Measurements from ENCODE around the gene UBR4.

Gene UBR4

GRCh38 chr1:19206947-19207346 is 3.1 kb downstream of the UBR4 start:
- no peak overlapping the region for H3K4me3 ChIP-seq
- peak overlapping the region; percentile 4; the same call in 1 of the 2 replicates for H3K4me2 ChIP-seq
- peaks cover 88% of the 10 kb centered on the region for H4K20me1 ChIP-seq
- H3K27me3 ChIP-seq, result no peaks in the 10 kb centered on the region
- no peak overlapping the region for H3K9ac ChIP-seq
- H3K27ac ChIP-seq, result no peak overlapping the region
- H3K9me3 ChIP-seq, result no peaks in the 10 kb centered on the region
- H3K36me3 ChIP-seq, result peaks cover 20% of the 10 kb centered on the region
- no peak for TF ChIP-seq Cebpa-rat (IDR thresholded peaks at IDR 0.05)
- H3K4me1 ChIP-seq, result peaks cover 35% of the 10 kb centered on the region

DNA sequence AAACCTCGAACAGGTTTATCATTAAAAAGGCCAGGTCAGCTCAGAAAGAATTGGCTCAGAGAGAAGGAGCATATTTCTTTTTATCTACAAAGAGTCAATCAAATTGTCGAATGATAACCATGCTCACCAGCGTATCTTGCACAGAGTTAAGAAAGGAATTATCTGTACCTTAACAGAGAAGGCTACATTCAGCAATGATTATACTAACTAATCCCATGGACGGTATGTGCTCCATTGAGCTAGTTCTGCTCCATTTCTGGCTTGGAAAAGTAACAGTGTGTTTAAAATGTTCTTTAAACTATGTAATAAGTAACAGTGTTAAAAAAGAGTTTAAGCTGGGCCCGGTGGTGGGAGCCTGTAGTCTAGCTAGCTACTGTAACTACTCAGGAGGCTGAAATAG is 4.2 kb downstream of the UBR4 start:
- Histone ChIP-seq H3K9ac (no peak overlapping the region), H3K4me2 (no peak overlapping the region), H3K9me3 (no peaks in the 10 kb centered on the region), H4K20me1 (peaks cover 91% of the 10 kb centered on the region), H3K36me3 (peaks cover 31% of the 10 kb centered on the region), H3K4me1 (peaks cover 24% of the 10 kb centered on the region), H3K4me3 (no peak overlapping the region), H3K27me3 (no peaks in the 10 kb centered on the region), H3K27ac (no peak overlapping the region)
- TF ChIP-seq Cebpa-rat (IDR thresholded peaks at IDR 0.05), result no peak

DNA sequence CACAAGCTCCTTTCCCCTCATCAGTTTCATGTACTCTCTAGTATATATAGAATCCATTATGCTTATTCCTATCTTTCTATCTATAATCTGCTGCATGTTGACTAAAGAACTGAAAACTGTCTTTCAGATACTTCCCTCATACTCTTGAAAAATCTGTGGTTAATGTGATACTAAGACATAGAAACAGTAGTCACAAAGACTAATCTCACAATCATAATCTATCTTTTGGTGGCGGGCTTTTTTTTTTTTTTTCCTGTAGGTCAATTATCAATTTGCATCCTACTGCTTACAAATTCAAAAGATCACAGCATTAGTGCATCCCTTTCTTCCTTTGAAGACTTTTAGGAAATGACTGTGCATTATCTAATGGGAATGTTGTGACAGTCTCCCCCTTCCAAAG is 4.7 kb downstream of the UBR4 start:
- no peaks in the 10 kb centered on the region for H3K27me3 ChIP-seq
- peaks cover 35% of the 10 kb centered on the region for H3K36me3 ChIP-seq
- H3K4me2 ChIP-seq, result no peak overlapping the region
- H3K27ac ChIP-seq, result no peak overlapping the region
- H4K20me1 ChIP-seq, result peaks cover 95% of the 10 kb centered on the region
- H3K9me3 ChIP-seq, result no peaks in the 10 kb centered on the region
- no peak for TF ChIP-seq Cebpa-rat (IDR thresholded peaks at IDR 0.05)
- no peak overlapping the region for H3K4me3 ChIP-seq
- H3K4me1 ChIP-seq, result peaks cover 23% of the 10 kb centered on the region
- no peak overlapping the region for H3K9ac ChIP-seq

GRCh38 chr1:19204446-19205266 is 5.4 kb downstream of the UBR4 start:
- Histone ChIP-seq H3K27ac (no peak overlapping the region), H3K27me3 (no peaks in the 10 kb centered on the region), H3K9ac (no peak overlapping the region), H3K4me3 (no peak overlapping the region), H3K36me3 (peaks cover 43% of the 10 kb centered on the region), H3K9me3 (no peaks in the 10 kb centered on the region), H3K4me1 (peaks cover 23% of the 10 kb centered on the region), H4K20me1 (peaks cover 100% of the 10 kb centered on the region), H3K4me2 (no peak overlapping the region)
- TF ChIP-seq Cebpa-rat (IDR thresholded peaks at IDR 0.05), result no peak

DNA sequence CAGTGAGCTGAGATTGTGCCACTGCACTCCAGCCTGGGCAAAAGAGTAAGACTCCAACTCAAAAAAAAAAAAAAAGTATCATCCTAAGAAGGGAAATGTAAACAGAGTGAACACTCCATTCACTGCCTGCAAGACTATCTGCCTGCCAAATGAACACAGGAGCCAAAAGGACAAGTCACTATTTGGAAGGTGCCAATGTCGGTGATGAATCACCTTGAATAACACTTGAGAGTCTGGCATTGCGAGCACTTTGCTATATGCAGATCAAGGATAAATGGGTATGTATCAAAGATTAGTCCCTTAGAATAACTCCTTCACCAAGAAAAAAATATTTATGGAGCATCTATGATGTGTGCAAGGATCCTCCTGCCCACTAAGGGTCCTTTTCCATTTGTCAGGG is 6.6 kb downstream of the UBR4 start:
- H3K4me1 ChIP-seq, result peaks cover 16% of the 10 kb centered on the region
- no peaks in the 10 kb centered on the region for H3K27me3 ChIP-seq
- H4K20me1 ChIP-seq, result peaks cover 100% of the 10 kb centered on the region
- H3K4me2 ChIP-seq, result no peak overlapping the region
- no peak overlapping the region for H3K4me3 ChIP-seq
- no peak overlapping the region for H3K9ac ChIP-seq
- H3K9me3 ChIP-seq, result no peaks in the 10 kb centered on the region
- H3K27ac ChIP-seq, result no peak overlapping the region
- TF ChIP-seq Cebpa-rat (IDR thresholded peaks at IDR 0.05), result no peak
- peaks cover 55% of the 10 kb centered on the region for H3K36me3 ChIP-seq

- Histone ChIP-seq H3K4me3 (no peak overlapping the region), H4K20me1 (peaks cover 95% of the 10 kb centered on the region), H3K4me2 (no peak overlapping the region), H3K4me1 (peaks cover 6% of the 10 kb centered on the region; the same call in 1 of the 2 replicates), H3K27me3 (no peaks in the 10 kb centered on the region), H3K36me3 (peaks cover 65% of the 10 kb centered on the region), H3K9me3 (no peaks in the 10 kb centered on the region), H3K9ac (no peak overlapping the region), H3K27ac (no peak overlapping the region)
- no peak for TF ChIP-seq Cebpa-rat (IDR thresholded peaks at IDR 0.05)
Observed at GRCh38 chr1:19202396-19202795, 7.7 kb downstream of the UBR4 start.

GRCh38 chr1:19199969-19200604 is 10.0 kb downstream of the UBR4 start:
- Histone ChIP-seq H3K36me3 (peaks cover 87% of the 10 kb centered on the region), H3K4me3 (no peak overlapping the region), H3K27ac (no peak overlapping the region), H3K4me2 (no peak overlapping the region), H3K4me1 (no peaks in the 10 kb centered on the region), H3K9me3 (no peaks in the 10 kb centered on the region), H4K20me1 (peaks cover 78% of the 10 kb centered on the region), H3K27me3 (no peaks in the 10 kb centered on the region), H3K9ac (no peak overlapping the region)
- TF ChIP-seq Cebpa-rat (IDR thresholded peaks at IDR 0.05), result no peak

- Histone ChIP-seq H4K20me1 (peaks cover 73% of the 10 kb centered on the region), H3K27ac (no peak overlapping the region), H3K27me3 (no peaks in the 10 kb centered on the region), H3K36me3 (peaks cover 88% of the 10 kb centered on the region), H3K9ac (no peak overlapping the region), H3K9me3 (no peaks in the 10 kb centered on the region), H3K4me1 (no peaks in the 10 kb centered on the region), H3K4me2 (no peak overlapping the region), H3K4me3 (no peak overlapping the region)
- TF ChIP-seq Cebpa-rat (IDR thresholded peaks at IDR 0.05), result no peak
Observed at GRCh38 chr1:19199329-19199968, 10.6 kb downstream of the UBR4 start.

DNA sequence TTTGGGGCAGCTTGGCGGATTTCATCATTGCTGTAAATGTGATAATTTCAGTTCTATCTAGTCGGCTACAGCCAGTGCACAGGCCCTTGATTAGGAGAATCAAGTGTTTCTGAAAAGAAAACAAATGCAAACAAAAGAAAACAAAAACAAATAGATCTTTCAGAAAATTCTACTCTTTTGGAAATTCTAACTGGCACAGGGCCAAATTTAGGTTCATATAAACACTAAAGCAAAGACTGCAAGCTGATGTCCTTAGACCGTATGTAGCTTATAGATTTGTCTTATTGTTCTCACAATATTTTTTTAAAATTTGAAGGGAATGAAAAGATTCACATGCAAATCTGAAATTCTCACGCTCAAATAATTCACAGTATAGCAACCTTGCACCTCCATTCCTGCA is 11.2 kb downstream of the UBR4 start:
- H4K20me1 ChIP-seq, result peaks cover 73% of the 10 kb centered on the region
- no peaks in the 10 kb centered on the region for H3K4me1 ChIP-seq
- H3K4me2 ChIP-seq, result no peak overlapping the region
- H3K27me3 ChIP-seq, result no peaks in the 10 kb centered on the region
- no peak overlapping the region for H3K9ac ChIP-seq
- TF ChIP-seq Cebpa-rat (IDR thresholded peaks at IDR 0.05), result no peak
- no peak overlapping the region for H3K27ac ChIP-seq
- no peaks in the 10 kb centered on the region for H3K9me3 ChIP-seq
- peaks cover 94% of the 10 kb centered on the region for H3K36me3 ChIP-seq
- no peak overlapping the region for H3K4me3 ChIP-seq

DNA sequence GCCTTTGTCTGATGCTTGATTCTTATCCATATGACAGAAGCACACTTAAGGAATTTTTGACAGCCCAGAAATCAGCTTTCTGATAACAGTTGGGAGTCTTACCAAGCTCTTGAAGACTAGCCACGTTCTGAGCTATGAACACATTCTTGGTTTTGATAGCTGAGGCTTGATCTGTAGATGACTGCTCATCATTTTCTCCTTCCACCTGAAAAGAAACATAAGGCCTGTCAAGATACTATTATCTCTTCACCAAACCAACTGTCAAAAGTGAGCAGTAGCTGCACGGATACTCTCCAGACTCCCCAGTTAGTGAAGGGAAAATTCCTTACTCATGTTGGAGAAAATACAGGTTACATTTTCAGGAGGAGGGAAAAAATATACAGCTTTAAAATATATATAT is 12.2 kb downstream of the UBR4 start:
- Histone ChIP-seq H3K27ac (no peak overlapping the region), H3K4me1 (no peaks in the 10 kb centered on the region), H3K27me3 (no peaks in the 10 kb centered on the region), H3K9ac (no peak overlapping the region), H3K4me2 (no peak overlapping the region), H4K20me1 (peaks cover 72% of the 10 kb centered on the region), H3K4me3 (no peak overlapping the region), H3K9me3 (no peaks in the 10 kb centered on the region), H3K36me3 (peaks cover 98% of the 10 kb centered on the region)
- TF ChIP-seq Cebpa-rat (IDR thresholded peaks at IDR 0.05), result no peak

Measured in BLaER1 (cell line).